PC-3 (cell line): ENCODE measurements around the gene PLPP3. TPM values are rescaled to one million over a fixed set of nuclear protein-coding genes. Genes with fewer than 3 reads are reported as not detected.

Experiments used
- ATAC-seq: fragments of 200-7000 bp; cut with Tn5 transposase; 2 replicates; pipeline ENCODE4 v1.9.1; 2020; ENCODE audit warnings: mild to moderate bottlenecking, moderate library complexity
- BruUV-seq: library from RNA; stranded (reverse); fragments of 400-500 nt; replicated peaks from 2 replicates; lab custom pipeline; 2021; lab: Mats Ljungman, UMichigan
- CTCF ChIA-PET: fragments of 300-600 bp; sonication (Branson Sonifier 250); formaldehyde crosslinking; loops from one replicate; lab custom pipeline; 2022; ENCODE audit warnings: antibody characterized with exemption; lab: Charles Lee
- POLR2A ChIA-PET: fragments of 300-600 bp; sonication (Branson Sonifier 250); formaldehyde crosslinking; loops from one replicate; lab custom pipeline; 2022; ENCODE audit warnings: antibody characterized with exemption; ENCODE audit not compliant: unreplicated experiment; lab: Charles Lee
- DNase-seq: peaks from one replicate; pipeline ENCODE4 v3.0.0-alpha.2; 2015
- H2AFZ ChIP-seq: fragments of 300-600 bp; sonication (generic); 2 replicates; pipeline ENCODE4 v1.6.0; 2016; ENCODE audit warnings: antibody characterized with exemption, low read length
- H3F3A ChIP-seq: fragments of 300-600 bp; sonication (generic); one replicate; pipeline ENCODE4 v1.6.0; 2017; ENCODE audit warnings: antibody characterized with exemption, low read length, control low read depth, mild to moderate bottlenecking; ENCODE audit not compliant: unreplicated experiment
- H3K27ac ChIP-seq: fragments of 300-600 bp; sonication (generic); 2 replicates; pipeline ENCODE4 v1.5.1; 2016; ENCODE audit warnings: mild to moderate bottlenecking, low read length
- H3K27me3 ChIP-seq: fragments of 300-600 bp; sonication (generic); 2 replicates; pipeline ENCODE4 v1.6.1; 2016; ENCODE audit warnings: low read length, mixed read lengths
- H3K36me3 ChIP-seq: fragments of 300-600 bp; sonication (generic); 2 replicates; pipeline ENCODE4 v1.6.1; 2016; ENCODE audit warnings: low read depth, mixed run types, low read length, mixed read lengths
- H3K4me1 ChIP-seq: fragments of 300-600 bp; sonication (generic); 2 replicates; pipeline ENCODE4 v1.5.1; 2016; ENCODE audit warnings: low read length; ENCODE audit not compliant: insufficient read depth
- H3K4me2 ChIP-seq: fragments of 300-600 bp; sonication (generic); 2 replicates; pipeline ENCODE4 v1.6.0; 2016; ENCODE audit warnings: low read length
- H3K4me3 ChIP-seq: fragments of 300-600 bp; sonication (generic); 2 replicates; pipeline ENCODE4 v1.5.1; 2016; ENCODE audit warnings: mild to moderate bottlenecking, low read length, mixed read lengths
- H3K79me2 ChIP-seq: fragments of 300-600 bp; sonication (generic); 2 replicates; pipeline ENCODE4 v1.6.1; 2017; ENCODE audit warnings: low read length, mixed read lengths
- H3K9ac ChIP-seq: fragments of 300-600 bp; sonication (generic); 2 replicates; pipeline ENCODE4 v1.6.0; 2016; ENCODE audit warnings: mild to moderate bottlenecking, low read length
- H3K9me2 ChIP-seq: fragments of 300-600 bp; sonication (generic); replicated peaks from 2 replicates; pipeline ENCODE4 v1.6.1; 2016; ENCODE audit warnings: mixed run types, low read length, mixed read lengths
- H3K9me3 ChIP-seq: fragments of 300-600 bp; sonication (generic); 2 replicates; pipeline ENCODE4 v1.6.1; 2016; ENCODE audit warnings: low read length, mixed read lengths
- H4K20me1 ChIP-seq: fragments of 300-600 bp; sonication (generic); 2 replicates; pipeline ENCODE4 v1.6.1; 2016; ENCODE audit warnings: low read length, mixed read lengths
- CTCF ChIP-seq: fragments of 300-600 bp; sonication (generic); conservative IDR thresholded peaks from 2 replicates; pipeline ENCODE4 v1.5.1; 2017; ENCODE audit warnings: antibody characterized with exemption, low read depth, mild to moderate bottlenecking, low read length
- EZH2 ChIP-seq: fragments of 300-600 bp; sonication (generic); IDR thresholded peaks from one replicate; pipeline ENCODE4 v1.6.1; 2017; ENCODE audit warnings: antibody characterized with exemption, mild to moderate bottlenecking, low read length; ENCODE audit not compliant: unreplicated experiment
- EZH2phosphoT487 ChIP-seq: fragments of 300-600 bp; sonication (generic); IDR thresholded peaks from 2 replicates; pipeline ENCODE4 v1.6.1; 2018; ENCODE audit warnings: mild to moderate bottlenecking, antibody characterized with exemption, low read length, borderline replicate concordance
- intact Hi-C: fragments of 100-400 bp; cut with micrococcal nuclease; formaldehyde crosslinking; loops from 2 replicates; pipeline ENCODE4 v1.9.0; 2023
- total RNA-seq: library from RNA; depleted of rRNA; stranded (reverse); fragments of >200 nt; gene quantifications from 2 replicates; pipeline ENCODE4 v1.2.3, GENCODE V29; 2014

PLPP3 gene
- total RNA-seq, 1 experiment from 2014 or later = 41.0 TPM

GRCh38 chr1:56570924-56571372, 8.4 kb downstream of the PLPP3 start:
- DNase-seq = peak; percentile 87
- Histone ChIP-seq H3K4me2 (peak overlapping the region; percentile 48), H3K27ac (peak overlapping the region; percentile 88), H3K36me3 (no peaks in the 10 kb centered on the region), H3K9me2 (no peaks in the 10 kb centered on the region), H3K9ac (peak overlapping the region; percentile 49), H3K27me3 (no peaks in the 10 kb centered on the region), H2AFZ (no peak overlapping the region), H4K20me1 (peaks cover 21% of the 10 kb centered on the region; the same call in 1 of the 2 replicates), H3K4me1 (peaks cover 57% of the 10 kb centered on the region), H3K4me3 (no peak overlapping the region), H3K79me2 (peaks cover 95% of the 10 kb centered on the region), H3K9me3 (no peaks in the 10 kb centered on the region), H3F3A (peaks cover 8% of the 10 kb centered on the region)
- no peak; the same call in 1 of the 2 replicates for ATAC-seq
- no peak for TF ChIP-seq EZH2phosphoT487
- no peak for TF ChIP-seq EZH2
- no peak for TF ChIP-seq CTCF
- CTCF ChIA-PET = no interaction called here
- no TSS peak for BruUV-seq
- intact Hi-C loops = loop anchor here (10.0 kb wide), 4 partner anchors 266 to 1096 kb away; no protein-coding TSS in a partner anchor
- POLR2A ChIA-PET = no interaction called here

- TF ChIP-seq EZH2 (no peak), EZH2phosphoT487 (no peak), CTCF (no peak)
- intact Hi-C loops = loop anchor here (10.0 kb wide), 4 partner anchors 265 to 1095 kb away; no protein-coding TSS in a partner anchor
- Histone ChIP-seq H3K4me1 (peaks cover 44% of the 10 kb centered on the region), H3K36me3 (no peaks in the 10 kb centered on the region), H3F3A (peaks cover 8% of the 10 kb centered on the region), H3K27me3 (no peaks in the 10 kb centered on the region), H3K9me2 (no peaks in the 10 kb centered on the region), H2AFZ (no peak overlapping the region), H3K4me2 (peak overlapping the region; percentile 48), H3K27ac (peak overlapping the region; percentile 88), H3K9ac (no peak overlapping the region), H4K20me1 (0 out of 2 replicates have a peak, but pooled peaks cover 14% of the 10 kb centered on the region), H3K9me3 (no peaks in the 10 kb centered on the region), H3K4me3 (peak overlapping the region; percentile 12; the same call in 1 of the 2 replicates), H3K79me2 (peaks cover 95% of the 10 kb centered on the region)
- ChIA-PET POLR2A (interaction anchor here (1.1 kb wide), 1 partner anchor 9 kb away, joined by 3 read pairs; no protein-coding TSS in a partner anchor), CTCF (interaction anchor here (0.5 kb wide), 1 partner anchor 161 kb away, joined by 5 read pairs; no protein-coding TSS in a partner anchor)
- no TSS peak for BruUV-seq
- DNase-seq (peak; percentile 97), ATAC-seq (peak; percentile 95)
Measured at GRCh38 chr1:56569661-56570060, 9.7 kb downstream of the PLPP3 start.

- POLR2A ChIA-PET = no interaction called here
- Histone ChIP-seq H3K27ac (no peak overlapping the region), H3K9ac (no peak overlapping the region), H3K4me2 (no peak overlapping the region), H4K20me1 (0 out of 2 replicates have a peak, but pooled peaks cover 3% of the 10 kb centered on the region), H3K4me1 (peaks cover 30% of the 10 kb centered on the region), H3K9me3 (no peaks in the 10 kb centered on the region), H3K4me3 (no peak overlapping the region), H3K36me3 (no peaks in the 10 kb centered on the region), H3K27me3 (no peaks in the 10 kb centered on the region), H2AFZ (no peak overlapping the region), H3F3A (peaks cover 8% of the 10 kb centered on the region), H3K9me2 (no peaks in the 10 kb centered on the region), H3K79me2 (peaks cover 94% of the 10 kb centered on the region)
- no TSS peak for BruUV-seq
- TF ChIP-seq EZH2 (no peak), EZH2phosphoT487 (no peak), CTCF (no peak)
- ATAC-seq (no peak), DNase-seq (no peak)
- intact Hi-C loops = no loop called here
- CTCF ChIA-PET = no interaction called here
Measured at GRCh38 chr1:56566994-56567393, 12.4 kb downstream of the PLPP3 start.
